Panc1 (cell line): ENCODE measurements around the gene OSBPL1A. TPM values are rescaled to one million over a fixed set of nuclear protein-coding genes. Genes with fewer than 3 reads are reported as not detected.

Experiments used
- ATAC-seq: fragments of 200-7000 bp; cut with Tn5 transposase; 2 replicates; pipeline ENCODE4 v1.9.1; 2020; ENCODE audit warnings: mild to moderate bottlenecking, moderate library complexity
- BruUV-seq: library from RNA; stranded (reverse); fragments of 400-500 nt; replicated peaks from 2 replicates; lab custom pipeline; 2021; lab: Mats Ljungman, UMichigan
- CTCF ChIA-PET: fragments of 300-600 bp; sonication (Branson Sonifier 250); formaldehyde crosslinking; loops from one replicate; lab custom pipeline; 2022; ENCODE audit warnings: antibody characterized with exemption; lab: Charles Lee
- POLR2A ChIA-PET: fragments of 300-600 bp; sonication (Branson Sonifier 250); formaldehyde crosslinking; loops from one replicate; lab custom pipeline; 2022; ENCODE audit warnings: antibody characterized with exemption; lab: Charles Lee
- DNase-seq: peaks from one replicate; pipeline ENCODE4 v3.0.0-alpha.2; 2010; ENCODE audit warnings: low read depth, low spot score
- H3K27ac ChIP-seq: 2 replicates; pipeline ENCODE4 v1.5.1; 2011; ENCODE audit warnings: mild to moderate bottlenecking, low read length, inconsistent platforms
- H3K27me3 ChIP-seq: fragments of 200-500 bp; sonication (Bioruptor generic); 2 replicates; pipeline ENCODE4 v1.6.0; 2014; ENCODE audit warnings: low read length, inconsistent platforms; ENCODE audit not compliant: control insufficient read depth, insufficient read depth
- H3K36me3 ChIP-seq: fragments of 200-500 bp; sonication (Bioruptor generic); 2 replicates; pipeline ENCODE4 v1.5.1; 2014; ENCODE audit warnings: inconsistent platforms, mild to moderate bottlenecking, low read length, moderate library complexity; ENCODE audit not compliant: control insufficient read depth, insufficient read depth
- H3K4me1 ChIP-seq: 2 replicates; pipeline ENCODE4 v1.5.1; 2011; ENCODE audit warnings: inconsistent platforms, mild to moderate bottlenecking, low read length, moderate library complexity; ENCODE audit not compliant: control insufficient read depth, insufficient read depth
- H3K4me3 ChIP-seq, 2 experiments: 2 replicates each; pipeline ENCODE4 v1.5.1; 2011 to 2012; ENCODE audit warnings: low read depth in 2 of 2, low read length in 2 of 2, mild to moderate bottlenecking in 2 of 2, inconsistent platforms in 1 of 2, moderate library complexity in 1 of 2
- H3K9me3 ChIP-seq: fragments of 200-500 bp; sonication (Bioruptor generic); 2 replicates; pipeline ENCODE4 v1.5.1; 2014; ENCODE audit warnings: low read depth, mild to moderate bottlenecking, inconsistent platforms, low read length, moderate library complexity; ENCODE audit not compliant: control insufficient read depth, insufficient read depth
- CTCF ChIP-seq: fragments of 450-650 bp; IDR thresholded peaks from 2 replicates; pipeline ENCODE4 v1.5.1; 2017; ENCODE audit warnings: mild to moderate bottlenecking
- POLR2AphosphoS5 ChIP-seq: IDR thresholded peaks from 2 replicates; pipeline ENCODE4 v1.6.1; 2012; ENCODE audit warnings: mild to moderate bottlenecking, low read depth, low read length, moderate library complexity
- REST ChIP-seq, 2 experiments: IDR thresholded peaks; 2 replicates each; pipeline ENCODE4 v1.6.1; 2011 to 2012; ENCODE audit warnings: low read depth in 2 of 2, control low read depth in 1 of 2, low read length in 1 of 2, mild to moderate bottlenecking in 1 of 2, moderate library complexity in 1 of 2; ENCODE audit not compliant: insufficient read depth in 1 of 2
- SIN3A ChIP-seq: IDR thresholded peaks from 2 replicates; pipeline ENCODE4 v1.6.1; 2012; ENCODE audit warnings: low read depth, mild to moderate bottlenecking, low read length, moderate library complexity, borderline replicate concordance; ENCODE audit not compliant: insufficient read depth
- TCF7L2 ChIP-seq: IDR thresholded peaks from 2 replicates; pipeline ENCODE4 v1.6.1; 2011; ENCODE audit warnings: mild to moderate bottlenecking, low read depth, low read length, inconsistent platforms
- in situ Hi-C: cut with HindIII; loops from 2 replicates; pipeline ENCODE4 v1.10.0; 2016; ENCODE audit warnings: low sequenced_read_pairs, low pct_unique_long_range_greater_than_20kb
- intact Hi-C: fragments of 100-400 bp; cut with micrococcal nuclease; formaldehyde crosslinking; loops from one replicate; pipeline ENCODE4 v1.10.0; 2022; ENCODE audit not compliant: unreplicated experiment
- total RNA-seq: library from RNA; stranded (reverse); gene quantifications from one replicate; pipeline ENCODE4 v1.2.1, GENCODE V29; 2021; ENCODE audit not compliant: unreplicated experiment

The OSBPL1A gene
- total RNA-seq, 1 experiment from 2014 or later, result 50.5 TPM

- no peak for TF ChIP-seq TCF7L2
- TF ChIP-seq CTCF, result peak; percentile 90
- no peak for TF ChIP-seq POLR2AphosphoS5
- no peak for TF ChIP-seq SIN3A
- DNase-seq (no peak), ATAC-seq (peak; percentile 69; the same call in 1 of the 2 replicates)
- Histone ChIP-seq H3K4me3 (no peak overlapping the region), H3K4me1 (no peaks in the 10 kb centered on the region), H3K27ac (no peak overlapping the region), H3K27me3 (no peaks in the 10 kb centered on the region), H3K9me3 (no peaks in the 10 kb centered on the region), H3K36me3 (no peaks in the 10 kb centered on the region)
- BruUV-seq, result no TSS peak
- POLR2A ChIA-PET, result no interaction called here
- intact Hi-C loops, result loop anchor here (5.0 kb wide), 2 partner anchors 95 to 180 kb away; no protein-coding TSS in a partner anchor
- CTCF ChIA-PET, result interaction anchor here (0.6 to 1.7 kb wide), 5 partner anchors 15 to 312 kb away, joined by 3 to 11 read pairs (median 3); no protein-coding TSS in a partner anchor
- in situ Hi-C loops, result no loop called here
These were observed 220.8 kb downstream of the OSBPL1A start for GRCh38 chr18:24176727-24177416.

DNA sequence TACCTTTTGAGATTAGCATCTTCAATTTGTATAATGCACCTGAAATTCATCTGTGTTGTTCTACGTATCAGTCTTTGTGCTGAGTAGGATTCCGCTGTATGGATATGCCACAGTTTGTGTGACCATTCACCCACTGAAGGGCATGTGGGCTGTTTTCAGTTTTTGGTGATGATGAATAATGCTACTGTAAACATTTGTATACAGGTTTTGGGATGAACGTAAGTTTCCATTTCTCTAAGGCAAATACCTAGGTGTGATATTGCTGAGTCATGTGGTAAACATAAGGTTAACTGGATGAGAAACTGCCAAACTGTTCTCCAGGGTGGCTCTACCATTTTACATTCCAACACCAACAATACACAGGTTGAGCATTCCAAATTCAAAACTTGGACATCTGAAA, 223.6 kb downstream of the OSBPL1A start:
- ChIA-PET POLR2A (no interaction called here), CTCF (no interaction called here)

More for the DNA sequence above, 223.6 kb downstream of the OSBPL1A start:
- no peaks in the 10 kb centered on the region for H3K9me3 ChIP-seq
- no TSS peak for BruUV-seq
- DNase-seq, result no peak
- H3K4me3 ChIP-seq, result no peak overlapping the region
- ATAC-seq, result peak; percentile 68
- no peak overlapping the region for H3K27ac ChIP-seq
- in situ Hi-C loops (no loop called here), intact Hi-C loops (no loop called here)
- no peaks in the 10 kb centered on the region for H3K27me3 ChIP-seq
- TF ChIP-seq CTCF (no peak), TCF7L2 (no peak), POLR2AphosphoS5 (no peak), REST (IDR thresholded peaks at IDR 0.05; ENCODE audit: insufficient read depth in 1 of 2, low read depth in 2 of 2, low read length in 1 of 2) (no peak), SIN3A (no peak)
- no peaks in the 10 kb centered on the region for H3K4me1 ChIP-seq
- H3K36me3 ChIP-seq, result no peaks in the 10 kb centered on the region
